Suprapubic skin (tissue), 4 donors: ENCODE measurements around the gene MRC2.

Experiments used
- CTCF ChIP-seq, 2 donors: fragments of 200-600 bp in 1 of 2; fragments of 450-650 bp in 1 of 2; sonication (generic) in 1 of 2; IDR thresholded peaks; one replicate each; pipeline ENCODE4 v1.5.1; 2016 to 2019; ENCODE audit warnings: antibody characterized with exemption in 2 of 2, mild to moderate bottlenecking in 1 of 2, moderate library complexity in 1 of 2
- EP300 ChIP-seq: sonication (generic); formaldehyde crosslinking; IDR thresholded peaks from one replicate; pipeline ENCODE4 v1.6.1; 2017; ENCODE audit warnings: antibody characterized with exemption
- POLR2A ChIP-seq, 2 donors: fragments of 450-650 bp; IDR thresholded peaks; one replicate each; pipeline ENCODE4 v1.6.1; 2017; ENCODE audit warnings: antibody characterized with exemption in 2 of 2, mild to moderate bottlenecking in 2 of 2, moderate library complexity in 2 of 2
- POLR2AphosphoS5 ChIP-seq, 3 donors: sonication (generic); formaldehyde crosslinking; IDR thresholded peaks; one replicate each; pipeline ENCODE4 v1.6.1; 2017; ENCODE audit warnings: antibody characterized with exemption in 3 of 3

- TF ChIP-seq CTCF (IDR thresholded peaks at IDR 0.05) = no peak
- no peak for TF ChIP-seq POLR2A (IDR thresholded peaks at IDR 0.05)
- TF ChIP-seq EP300 = no peak
- TF ChIP-seq POLR2AphosphoS5 (IDR thresholded peaks at IDR 0.05) = no peak
Observed at GRCh38 chr17:62700964-62701705, 73.7 kb downstream of the MRC2 start.
